Upper lobe of left lung (tissue), 4 donors: Measurements from ENCODE around the gene SPOCK1.

Source experiments
- POLR2A ChIP-seq, 4 donors: fragments of 450-650 bp; IDR thresholded peaks; one replicate each; pipeline ENCODE4 v1.5.1; 2016 to 2017; ENCODE audit warnings: antibody characterized with exemption in 4 of 4, mild to moderate bottlenecking in 2 of 4
- POLR2AphosphoS5 ChIP-seq, 2 donors: sonication (generic); formaldehyde crosslinking; IDR thresholded peaks; one replicate each; pipeline ENCODE4 v1.5.1; 2017; ENCODE audit warnings: antibody characterized with exemption in 2 of 2
- TF ChIP-seq, protein P1 (sequence below), 6 experiments: fragments of 450-650 bp in 4 of 6; fragments of 200-600 bp in 2 of 6; sonication (generic) in 2 of 6; IDR thresholded peaks; one replicate each; pipeline ENCODE4 v1.5.1; 2016 to 2019; ENCODE audit warnings: antibody characterized with exemption in 6 of 6

DNA sequence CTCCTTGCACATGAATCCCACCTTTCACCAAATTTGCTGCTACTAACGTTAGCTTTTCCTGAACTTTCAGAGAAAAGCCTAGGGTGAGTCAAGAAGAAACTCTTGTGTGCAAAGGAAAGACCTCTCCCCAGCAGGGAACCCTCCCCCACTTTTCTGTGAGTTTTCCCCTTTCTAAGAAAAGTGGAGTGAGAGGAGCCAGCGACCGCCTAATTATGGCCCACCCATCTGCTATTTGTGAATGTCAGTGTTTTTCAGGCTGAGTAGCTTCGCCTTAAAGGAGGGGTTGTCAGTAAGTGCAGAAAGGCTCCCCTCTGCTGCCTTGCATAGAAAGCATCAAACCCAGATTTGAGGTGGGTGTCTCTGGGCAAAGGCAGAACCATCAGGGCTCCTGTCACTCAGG is 46.8 kb upstream of the SPOCK1 start:
- TF ChIP-seq POLR2A (IDR thresholded peaks at IDR 0.05) (no peak), POLR2AphosphoS5 (IDR thresholded peaks at IDR 0.05) (no peak)
- TF ChIP-seq, protein P1, sequence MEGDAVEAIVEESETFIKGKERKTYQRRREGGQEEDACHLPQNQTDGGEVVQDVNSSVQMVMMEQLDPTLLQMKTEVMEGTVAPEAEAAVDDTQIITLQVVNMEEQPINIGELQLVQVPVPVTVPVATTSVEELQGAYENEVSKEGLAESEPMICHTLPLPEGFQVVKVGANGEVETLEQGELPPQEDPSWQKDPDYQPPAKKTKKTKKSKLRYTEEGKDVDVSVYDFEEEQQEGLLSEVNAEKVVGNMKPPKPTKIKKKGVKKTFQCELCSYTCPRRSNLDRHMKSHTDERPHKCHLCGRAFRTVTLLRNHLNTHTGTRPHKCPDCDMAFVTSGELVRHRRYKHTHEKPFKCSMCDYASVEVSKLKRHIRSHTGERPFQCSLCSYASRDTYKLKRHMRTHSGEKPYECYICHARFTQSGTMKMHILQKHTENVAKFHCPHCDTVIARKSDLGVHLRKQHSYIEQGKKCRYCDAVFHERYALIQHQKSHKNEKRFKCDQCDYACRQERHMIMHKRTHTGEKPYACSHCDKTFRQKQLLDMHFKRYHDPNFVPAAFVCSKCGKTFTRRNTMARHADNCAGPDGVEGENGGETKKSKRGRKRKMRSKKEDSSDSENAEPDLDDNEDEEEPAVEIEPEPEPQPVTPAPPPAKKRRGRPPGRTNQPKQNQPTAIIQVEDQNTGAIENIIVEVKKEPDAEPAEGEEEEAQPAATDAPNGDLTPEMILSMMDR (IDR thresholded peaks at IDR 0.05) = no peak
